ENCODE results near the gene SLC16A9. TPM values are rescaled to one million over a fixed set of nuclear protein-coding genes. Genes with fewer than 3 reads are reported as not detected.
"Not testable (repeated sequence)": the region's sequence is repeated elsewhere in the genome, so short reads cannot be mapped to it uniquely, and the experiment has no call there.

Gene SLC16A9
- total and polyA plus RNA-seq, 2 donors (not counting 3 experiments of a cell fraction or from before 2014, with no cell fraction given): 0.35 TPM; not detected in 1

- POLR2A ChIA-PET: no interaction called here
- Histone ChIP-seq H3K9me1 (replicated peaks; ENCODE audit: control insufficient read depth, extremely low read depth, insufficient read depth, low read length) (no peaks in the 10 kb centered on the region), H3K27ac (ENCODE audit: insufficient read depth, low read depth, low read length) (no peak overlapping the region), H3K9me3 (replicated peaks; ENCODE audit: control insufficient read depth, insufficient read depth, low read length) (no peaks in the 10 kb centered on the region), H3K36me3 (ENCODE audit: control insufficient read depth in 2 of 2, extremely low read depth in 1 of 2, insufficient read depth in 2 of 2, low read length in 2 of 2) (no peaks in the 10 kb centered on the region), H3K79me2 (ENCODE audit: control insufficient read depth, insufficient read depth, low read length) (no peaks in the 10 kb centered on the region), H3K4me1 (ENCODE audit: control insufficient read depth, extremely low read depth, insufficient read depth, low read length) (no peaks in the 10 kb centered on the region), H3K4me3 (replicated peaks in 1 of 3; ENCODE audit: insufficient read depth in 1 of 3, low read depth in 1 of 3, low read length in 3 of 3) (no peak overlapping the region), H3K9ac (replicated peaks; ENCODE audit: extremely low read depth, insufficient read depth, low read length) (no peak overlapping the region), H4K20me1 (replicated peaks; ENCODE audit: control insufficient read depth, extremely low read depth, insufficient read depth, low read length) (no peaks in the 10 kb centered on the region), H3K27me3 (ENCODE audit: control insufficient read depth in 2 of 2, insufficient read depth in 2 of 2, low read length in 2 of 2) (no peaks in the 10 kb centered on the region), H3K4me2 (ENCODE audit: insufficient read depth, low read length) (no peak overlapping the region), H2AFZ (ENCODE audit: low read depth, low read length) (no peak overlapping the region)
- intact Hi-C loops (cut with micrococcal nuclease) (no loop called here), dilution Hi-C loops (cut with MboI; ENCODE audit: extremely low pct_ligation_motif_present, low sequenced_read_pairs) (no loop called here)
- FAIRE-seq (no peak), DNase-seq (ENCODE audit: low read depth, low spot score) (no peak)
- CTCF ChIA-PET: no interaction called here
- BruUV-seq (replicated peaks): no TSS peak
- TF ChIP-seq GATA2 (IDR thresholded peaks at IDR 0.05; ENCODE audit: insufficient read depth, insufficient read length, low read depth, low read length) (no peak), EZH2 (IDR thresholded peaks at IDR 0.05; ENCODE audit: borderline replicate concordance, low read depth, low read length, severe bottlenecking) (no peak), FOS (IDR thresholded peaks at IDR 0.05; ENCODE audit: borderline replicate concordance, insufficient read depth, low read length) (no peak), POLR2A (IDR thresholded peaks at IDR 0.05; ENCODE audit: low read depth, low read length) (no peak), MAX (IDR thresholded peaks at IDR 0.05; ENCODE audit: insufficient read depth, insufficient read length) (no peak), POLR2AphosphoS5 (IDR thresholded peaks at IDR 0.05; ENCODE audit: insufficient read depth, low read depth, low read length) (no peak), MYC (IDR thresholded peaks at IDR 0.05; ENCODE audit: low read depth, low read length) (no peak), JUN (IDR thresholded peaks at IDR 0.05; ENCODE audit: borderline replicate concordance, insufficient read depth, insufficient read length, low read depth) (no peak)
These were observed 43.3 kb downstream of the SLC16A9 start for GRCh38 chr10:59666310-59666709.

GRCh38 chr10:59663213-59663612 lies 46.4 kb downstream of the SLC16A9 start:
- H3K9me1 ChIP-seq (replicated peaks; ENCODE audit: control insufficient read depth, extremely low read depth, insufficient read depth, low read length); CTCF ChIA-PET; H3K4me1 ChIP-seq (ENCODE audit: control insufficient read depth, extremely low read depth, insufficient read depth, low read length); H2AFZ ChIP-seq (ENCODE audit: low read depth, low read length); H3K36me3 ChIP-seq (ENCODE audit: control insufficient read depth in 2 of 2, extremely low read depth in 1 of 2, insufficient read depth in 2 of 2, low read length in 2 of 2); H3K4me2 ChIP-seq (ENCODE audit: insufficient read depth, low read length); H3K9me3 ChIP-seq (replicated peaks; ENCODE audit: control insufficient read depth, insufficient read depth, low read length); dilution Hi-C loops (cut with MboI; ENCODE audit: extremely low pct_ligation_motif_present, low sequenced_read_pairs); H3K4me3 ChIP-seq (replicated peaks in 1 of 3; ENCODE audit: insufficient read depth in 1 of 3, low read depth in 1 of 3, low read length in 3 of 3); H3K27ac ChIP-seq (ENCODE audit: insufficient read depth, low read depth, low read length); BruUV-seq (replicated peaks); POLR2A ChIA-PET; intact Hi-C loops (cut with micrococcal nuclease); DNase-seq (ENCODE audit: low read depth, low spot score); H4K20me1 ChIP-seq (replicated peaks; ENCODE audit: control insufficient read depth, extremely low read depth, insufficient read depth, low read length); FAIRE-seq; H3K79me2 ChIP-seq (ENCODE audit: control insufficient read depth, insufficient read depth, low read length); H3K27me3 ChIP-seq (ENCODE audit: control insufficient read depth in 2 of 2, insufficient read depth in 2 of 2, low read length in 2 of 2); H3K9ac ChIP-seq (replicated peaks; ENCODE audit: extremely low read depth, insufficient read depth, low read length): not testable (repeated sequence)

Data from endothelial cell of umbilical vein (primary cell).